Epithelial cell of prostate (primary cell): ENCODE data around the gene LPP.

Experiments used
- DNase-seq: peaks from one replicate; pipeline ENCODE4 v3.0.0-alpha.2; 2011; ENCODE audit warnings: low read depth, low spot score
- H3K27ac ChIP-seq: fragments of 450-650 bp; 2 replicates; pipeline ENCODE4 v1.5.1; 2017; ENCODE audit warnings: mild to moderate bottlenecking

LPP gene

DNA sequence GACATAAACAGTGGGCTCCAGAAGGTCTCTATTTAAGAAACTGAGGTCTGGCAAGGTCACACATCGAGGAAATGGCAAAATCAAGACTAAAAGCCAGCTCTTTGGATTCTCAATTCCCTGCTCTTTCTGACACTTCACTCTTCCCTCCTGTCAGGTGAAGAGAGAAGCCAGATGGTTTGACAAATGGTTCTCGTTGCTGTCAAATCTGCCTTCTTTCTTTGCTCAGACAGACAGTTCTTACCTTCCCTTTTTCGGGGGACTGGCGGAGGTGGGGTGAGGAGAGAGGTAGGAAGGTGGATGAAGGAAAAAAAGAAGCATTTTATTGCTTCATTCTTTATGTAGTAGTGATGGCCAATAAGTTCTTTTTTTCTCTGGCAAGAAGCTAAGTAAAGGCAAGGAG, 133.4 kb downstream of the LPP start:
- no peak overlapping the region for H3K27ac ChIP-seq
- DNase-seq: no peak

DNA sequence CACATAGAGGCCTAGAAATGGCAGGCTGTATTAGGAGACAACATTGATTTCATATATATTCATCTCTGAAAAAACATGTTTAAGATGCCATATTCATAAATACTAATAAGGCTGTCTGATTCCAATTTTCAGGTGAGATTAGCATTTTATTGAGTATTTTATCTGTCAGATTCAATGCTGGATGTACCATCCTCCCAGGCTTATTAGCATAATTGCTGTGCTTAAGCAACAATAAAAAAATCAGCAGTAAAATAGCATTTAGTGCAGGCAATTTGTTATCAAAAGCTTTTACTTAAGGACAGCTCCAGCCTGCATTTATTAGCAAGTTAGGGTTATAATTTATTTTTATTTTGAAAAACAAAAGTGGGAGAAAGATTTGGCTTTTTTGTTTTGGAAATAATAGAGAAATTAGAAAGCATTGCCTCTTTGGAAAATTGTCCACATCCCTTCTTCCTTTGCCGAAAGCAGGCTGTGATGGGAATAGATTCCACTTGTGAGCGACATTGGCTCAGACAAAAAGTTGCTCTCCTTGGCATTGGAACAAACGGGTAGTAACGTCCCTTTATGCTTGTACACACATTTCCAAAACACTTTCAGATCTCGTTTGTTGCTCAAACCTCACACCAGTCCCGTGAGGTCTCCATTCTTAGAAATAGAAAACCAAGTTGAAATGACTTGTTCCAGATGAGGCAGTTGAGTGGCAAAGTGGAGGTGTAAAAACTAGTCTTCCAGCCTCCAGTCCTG, 134.0 kb downstream of the LPP start:
- no peak for DNase-seq
- H3K27ac ChIP-seq: no peak overlapping the region

DNA sequence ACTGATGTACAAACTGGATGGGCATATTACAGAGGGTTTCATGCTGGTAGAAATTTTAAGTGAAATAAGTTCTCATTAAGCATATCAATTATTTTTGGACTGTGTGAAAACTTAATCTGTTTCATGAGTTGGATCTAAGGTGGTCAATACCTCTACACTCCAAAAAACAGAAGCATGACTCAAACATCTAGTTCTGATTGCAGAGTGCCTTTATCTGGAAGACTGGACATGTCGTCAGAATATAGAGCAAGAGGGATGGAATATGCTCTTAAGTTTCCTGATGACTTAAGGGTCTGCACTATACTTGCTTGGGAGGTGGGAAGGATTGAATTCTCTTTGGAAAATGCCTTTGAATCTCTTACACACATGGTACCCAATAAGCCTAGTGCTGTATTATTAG, 138.3 kb downstream of the LPP start:
- H3K27ac ChIP-seq: no peak overlapping the region
- no peak for DNase-seq

DNA sequence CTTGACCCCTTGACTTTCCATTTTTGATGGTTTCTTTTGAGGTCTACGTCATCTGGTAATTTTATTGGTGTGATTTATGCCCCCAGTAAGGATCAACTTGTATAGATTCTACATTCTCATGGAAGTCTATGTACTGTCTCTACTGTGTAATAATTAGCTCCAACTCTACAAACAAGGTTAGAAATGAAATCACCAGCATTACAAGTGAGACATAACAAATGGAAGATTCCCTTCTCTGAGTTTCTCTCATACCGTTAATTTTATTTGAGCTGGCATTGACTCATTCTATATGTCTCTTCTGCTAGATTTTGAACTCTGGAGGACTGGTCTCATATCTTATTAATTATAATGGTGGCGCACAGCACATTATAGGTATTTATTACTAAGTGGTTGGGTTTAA, 138.9 kb downstream of the LPP start:
- no peak overlapping the region for H3K27ac ChIP-seq
- no peak for DNase-seq

DNA sequence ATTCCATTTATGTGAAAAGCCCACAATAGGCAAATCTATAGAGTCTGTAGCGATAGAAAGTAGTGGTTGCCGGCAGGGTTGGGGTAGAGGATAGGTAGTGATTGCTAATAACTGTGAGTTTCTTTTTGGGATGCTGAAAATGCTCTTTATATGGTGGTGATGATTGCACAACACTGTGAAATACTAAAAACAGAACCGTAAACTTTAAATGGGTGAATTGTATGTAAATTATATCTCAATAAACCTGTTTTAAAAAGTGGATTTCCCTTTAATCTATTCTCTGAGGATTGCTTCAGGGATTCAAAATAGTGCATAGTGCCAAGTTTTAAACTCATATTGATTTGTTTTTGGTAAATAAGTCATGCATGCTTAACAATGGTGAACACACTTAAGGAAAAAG, 140.2 kb downstream of the LPP start:
- no peak for DNase-seq
- H3K27ac ChIP-seq: peak overlapping the region; percentile 77

DNA sequence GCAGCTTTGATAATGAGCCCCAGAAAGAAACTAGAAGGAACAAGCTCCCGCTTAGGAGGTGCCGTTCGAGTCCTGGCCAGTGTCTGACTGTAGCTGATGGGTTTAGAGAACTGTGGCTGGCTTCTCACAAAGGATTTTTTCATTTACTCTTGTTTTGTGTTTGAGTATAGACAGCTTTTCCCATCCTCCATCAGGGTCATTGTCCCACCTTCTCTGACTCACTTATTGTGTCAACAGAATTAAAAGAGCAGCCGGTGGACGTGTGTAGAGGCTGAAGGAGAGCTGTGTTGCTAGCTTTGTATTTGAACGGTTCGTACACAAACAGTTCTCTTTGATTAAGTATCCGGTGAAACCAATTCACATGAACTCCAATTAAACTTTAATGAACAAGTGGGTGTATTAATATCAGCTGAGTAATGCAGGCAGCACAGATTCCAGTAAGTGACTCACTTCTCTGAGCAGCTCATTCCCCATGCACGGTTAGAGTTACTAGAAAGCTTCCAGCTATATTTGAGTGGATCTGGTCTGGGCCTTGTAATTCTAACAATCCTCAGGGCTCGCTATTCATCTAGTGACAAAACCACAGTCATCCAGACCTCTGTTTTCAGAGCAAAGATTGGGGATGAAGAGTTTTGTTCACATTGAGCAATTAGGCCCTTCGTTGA, 141.0 kb downstream of the LPP start:
- H3K27ac ChIP-seq: peak overlapping the region; percentile 77
- DNase-seq: peak; percentile 80

DNA sequence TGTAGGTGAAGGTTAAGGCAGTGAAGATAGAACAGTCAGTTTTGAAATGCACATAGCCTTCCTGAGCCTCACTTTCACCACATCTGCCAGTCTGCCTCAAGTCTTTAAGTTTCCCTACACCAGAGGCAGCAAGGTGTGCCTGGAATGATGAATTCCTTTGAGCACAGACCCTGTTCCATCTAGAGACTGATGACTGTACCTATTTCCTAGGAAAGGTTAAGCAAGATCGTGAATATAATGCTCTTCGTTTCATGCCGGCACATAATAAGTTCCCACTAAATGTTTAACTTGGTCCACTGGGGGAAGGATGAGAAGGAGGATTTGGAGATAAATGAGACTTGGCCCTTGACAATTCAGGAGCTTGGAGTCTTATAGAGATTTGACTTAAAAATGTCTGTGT, 141.9 kb downstream of the LPP start:
- peak overlapping the region; percentile 77 for H3K27ac ChIP-seq
- no peak for DNase-seq

DNA sequence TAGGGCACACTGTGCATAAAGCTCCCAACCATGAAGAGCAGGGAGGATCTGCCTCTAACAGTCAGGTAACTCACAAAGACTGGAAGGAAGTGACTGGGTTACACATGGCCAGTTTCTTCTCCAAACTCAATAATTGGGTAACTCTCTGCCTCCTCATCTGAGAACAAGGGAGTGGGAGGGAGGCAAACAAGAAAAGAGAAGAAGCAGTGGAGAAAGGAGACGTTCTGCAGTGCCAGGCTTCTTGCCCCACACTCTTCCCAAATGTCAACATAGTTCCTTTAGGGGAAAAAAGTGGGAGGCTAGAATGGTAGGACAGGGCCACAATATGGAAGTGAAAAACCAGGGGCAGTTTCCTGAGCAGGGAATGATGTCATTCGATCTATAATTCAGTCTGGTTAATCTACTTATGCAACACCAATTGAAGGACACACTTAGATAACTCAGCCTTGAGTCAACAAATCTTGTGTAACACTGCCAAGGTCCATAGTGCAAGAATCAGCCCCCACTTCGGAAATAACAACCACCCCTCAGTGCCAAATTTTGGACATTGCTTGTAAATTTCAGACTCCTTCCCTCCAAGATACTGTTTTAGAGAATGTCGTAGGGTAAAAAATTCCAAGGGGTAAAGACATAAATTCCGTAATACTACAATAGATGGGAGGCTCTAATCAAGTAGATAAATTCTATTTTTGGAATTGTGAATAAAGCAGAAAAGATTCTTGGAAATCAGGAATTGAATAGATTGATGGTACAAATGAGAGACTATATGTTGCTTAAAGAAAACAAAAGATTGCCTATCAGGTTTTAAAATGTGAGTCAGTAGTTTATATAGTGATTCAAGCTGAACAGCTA, 143.0 kb downstream of the LPP start:
- no peak for DNase-seq
- peak overlapping the region; percentile 77 for H3K27ac ChIP-seq

DNA sequence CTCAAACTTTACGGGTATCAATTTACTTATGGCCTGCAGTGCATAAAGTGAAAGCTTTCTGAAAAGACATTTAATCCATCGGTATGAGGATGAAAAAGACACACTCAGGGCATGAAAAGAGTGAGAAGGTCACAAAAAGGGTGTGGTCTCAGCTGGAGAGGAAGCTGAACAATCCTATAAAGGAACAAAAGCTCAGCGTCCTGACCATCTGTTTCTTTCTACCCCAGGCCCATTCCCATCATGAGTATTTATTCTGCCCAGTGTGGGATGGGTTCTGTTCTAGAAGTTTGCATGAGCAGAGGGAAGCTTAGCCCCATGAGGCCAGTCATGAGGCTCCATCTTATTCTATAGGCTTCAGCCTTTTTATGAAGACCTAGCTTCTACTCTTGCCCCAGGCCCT, 144.6 kb downstream of the LPP start:
- no peak for DNase-seq
- no peak overlapping the region for H3K27ac ChIP-seq

DNA sequence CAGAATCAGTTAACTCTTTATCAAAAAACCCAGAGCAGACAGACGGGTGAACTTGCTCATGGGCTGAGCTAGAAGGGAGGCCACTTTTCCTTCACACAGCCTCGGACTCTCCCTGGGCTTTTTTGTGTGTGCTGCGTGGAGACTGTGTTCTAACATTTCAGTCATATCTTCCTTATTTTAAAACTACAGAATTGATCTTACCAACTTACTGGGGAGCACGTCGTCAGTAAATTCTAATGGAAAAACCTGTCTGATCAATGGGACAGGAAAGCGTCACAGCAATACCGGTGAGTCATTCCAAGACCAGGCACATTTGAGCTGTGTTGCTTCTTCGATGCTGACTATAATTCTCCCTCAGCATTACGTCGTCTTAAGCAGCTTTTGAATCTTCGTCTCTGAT, 145.1 kb downstream of the LPP start:
- no peak for DNase-seq
- no peak overlapping the region for H3K27ac ChIP-seq

DNA sequence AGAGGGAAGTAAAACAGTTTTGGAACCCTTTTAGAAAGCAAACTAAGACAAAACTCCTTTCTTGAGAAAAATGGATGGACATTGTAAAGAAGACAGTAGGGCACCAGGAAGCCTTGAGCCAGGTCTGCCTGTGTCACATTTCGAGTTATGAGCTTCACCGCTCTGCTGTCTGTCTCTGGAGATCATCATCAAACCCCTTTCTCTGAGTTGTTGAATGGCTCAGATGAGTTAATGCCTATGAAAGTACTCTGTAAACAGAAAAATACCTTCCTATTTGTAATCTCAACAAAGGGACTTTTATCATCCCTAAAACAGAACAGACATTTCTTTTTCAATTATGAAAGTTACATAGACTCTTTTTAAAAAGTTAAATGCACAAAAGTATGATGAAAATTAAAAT, 145.8 kb downstream of the LPP start:
- DNase-seq: no peak
- no peak overlapping the region for H3K27ac ChIP-seq

DNA sequence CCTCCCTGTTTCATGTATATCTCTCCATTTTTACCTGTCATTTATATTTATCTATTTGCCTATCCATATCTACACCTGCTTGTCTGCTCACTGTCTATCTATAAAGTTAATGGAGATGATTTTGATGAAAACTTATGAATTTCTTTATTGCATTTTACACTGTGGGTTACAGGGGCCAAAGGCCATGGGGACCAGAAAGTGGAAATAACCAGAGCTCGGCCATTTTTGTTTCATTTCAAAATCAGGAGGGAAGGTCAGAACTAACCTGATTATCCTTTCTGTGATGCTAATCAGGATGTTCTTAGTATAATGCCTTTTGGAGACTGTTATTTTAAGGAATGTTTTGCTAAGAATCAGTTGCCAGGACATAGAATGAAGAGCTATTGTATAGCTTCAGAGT, 147.2 kb downstream of the LPP start:
- DNase-seq: no peak
- H3K27ac ChIP-seq: no peak overlapping the region

DNA sequence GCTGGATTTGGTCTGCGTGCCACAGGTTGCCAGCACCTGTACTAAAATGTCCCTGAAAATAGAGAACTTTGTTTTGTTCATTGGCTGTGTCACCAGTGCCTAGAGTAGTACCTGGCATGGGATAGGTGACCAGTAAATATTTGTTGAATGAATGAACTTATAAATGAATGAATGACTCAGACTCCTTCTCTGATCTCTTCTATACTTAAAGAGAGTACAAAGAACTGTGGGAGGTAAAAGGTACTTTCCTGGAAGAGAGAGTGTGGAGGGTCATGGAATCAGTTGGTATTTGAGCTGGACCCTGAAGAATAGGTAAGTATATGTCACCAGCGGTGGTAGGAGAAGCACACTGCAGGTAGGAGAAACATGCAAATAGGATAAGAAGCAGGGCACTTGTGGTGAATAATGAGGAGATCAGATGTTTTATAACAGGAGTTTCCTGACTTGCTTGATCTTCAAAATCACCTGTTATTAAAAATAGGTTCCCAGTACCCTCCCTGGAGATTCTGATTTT, 149.4 kb downstream of the LPP start:
- DNase-seq: no peak
- H3K27ac ChIP-seq: no peak overlapping the region

DNA sequence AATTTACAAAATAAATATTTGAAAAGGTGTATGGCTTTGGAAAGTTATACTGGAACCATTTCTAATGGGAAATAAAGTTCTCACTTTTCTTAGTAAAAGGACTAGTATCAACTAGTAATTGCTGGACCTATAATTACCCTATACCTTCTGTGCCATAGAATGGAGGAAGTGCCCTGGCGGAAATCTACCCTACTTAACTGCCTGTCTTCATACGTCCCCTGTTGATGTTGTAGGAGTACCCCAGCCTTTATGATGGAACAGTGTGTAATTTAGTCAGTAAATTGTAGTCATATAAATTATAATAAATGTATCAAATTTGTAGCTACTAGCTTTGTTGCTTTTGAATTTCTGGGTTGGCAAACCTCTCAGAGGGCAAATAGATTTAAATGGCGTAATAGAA, 149.9 kb downstream of the LPP start:
- no peak for DNase-seq
- H3K27ac ChIP-seq: no peak overlapping the region

DNA sequence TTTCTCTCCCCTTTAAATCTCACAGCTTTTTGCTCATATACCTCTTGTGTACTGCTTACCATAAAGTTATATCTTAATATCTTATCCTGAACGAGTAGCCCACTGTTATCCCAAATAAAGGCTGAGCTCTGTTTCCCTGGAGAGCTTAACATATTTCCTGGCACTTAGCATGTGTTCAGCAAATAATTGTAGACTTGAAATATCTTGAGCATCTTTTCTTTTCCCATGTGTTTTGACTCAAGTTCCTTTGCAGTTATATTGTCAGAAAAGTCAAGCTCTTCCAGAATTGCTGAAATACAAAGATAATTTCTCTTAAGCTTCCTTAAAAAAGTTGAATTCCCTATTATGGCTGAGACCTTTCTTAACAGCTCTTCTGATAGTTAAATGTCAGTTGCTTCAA, 150.5 kb downstream of the LPP start:
- no peak for DNase-seq
- H3K27ac ChIP-seq: no peak overlapping the region

DNA sequence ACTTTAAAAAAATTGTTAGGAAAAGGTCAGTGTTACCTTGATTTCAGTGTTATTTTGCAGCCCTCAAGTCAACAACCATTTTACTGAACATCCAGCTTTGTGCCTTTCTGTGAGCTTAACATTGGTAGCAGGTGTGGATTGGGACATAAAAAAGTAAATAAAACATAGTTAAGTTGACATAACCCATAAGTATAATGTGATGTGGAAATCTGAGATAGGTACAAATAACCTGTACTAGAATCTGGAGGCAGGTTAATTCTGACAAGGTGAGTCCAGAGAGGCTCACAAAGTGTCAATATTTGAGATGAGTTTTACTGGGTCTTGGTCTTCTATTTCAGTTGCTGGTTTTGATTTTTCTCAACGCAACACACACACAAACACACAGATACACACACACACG, 151.3 kb downstream of the LPP start:
- DNase-seq: no peak
- no peak overlapping the region for H3K27ac ChIP-seq

DNA sequence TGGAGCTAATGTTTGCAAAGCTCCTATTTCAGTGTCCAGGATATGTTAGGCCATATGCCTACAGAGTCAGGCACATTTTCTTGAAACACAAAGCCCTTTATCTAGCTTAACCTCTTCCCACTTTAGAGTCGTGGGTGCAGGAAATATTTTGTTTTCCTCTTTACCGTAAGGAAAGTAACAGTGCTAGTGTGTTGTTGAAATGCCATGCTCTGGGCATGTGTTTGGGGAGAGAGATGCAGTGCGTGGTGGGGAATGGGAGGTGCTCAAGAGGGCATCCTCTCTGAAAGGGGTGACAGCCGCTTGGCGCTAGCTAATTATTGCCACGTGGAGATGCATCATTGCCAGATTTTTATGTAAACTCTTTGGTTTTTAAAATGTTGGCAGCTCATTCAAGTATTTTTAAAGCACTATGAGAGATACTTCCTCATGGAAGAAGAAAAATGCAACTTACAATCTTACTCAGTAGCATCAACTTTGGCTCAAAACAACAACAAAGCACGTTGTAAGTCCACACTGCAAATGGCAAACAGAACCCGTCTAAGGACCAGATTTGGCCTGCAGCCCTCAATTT, 152.6 kb downstream of the LPP start:
- no peak overlapping the region for H3K27ac ChIP-seq
- no peak for DNase-seq

DNA sequence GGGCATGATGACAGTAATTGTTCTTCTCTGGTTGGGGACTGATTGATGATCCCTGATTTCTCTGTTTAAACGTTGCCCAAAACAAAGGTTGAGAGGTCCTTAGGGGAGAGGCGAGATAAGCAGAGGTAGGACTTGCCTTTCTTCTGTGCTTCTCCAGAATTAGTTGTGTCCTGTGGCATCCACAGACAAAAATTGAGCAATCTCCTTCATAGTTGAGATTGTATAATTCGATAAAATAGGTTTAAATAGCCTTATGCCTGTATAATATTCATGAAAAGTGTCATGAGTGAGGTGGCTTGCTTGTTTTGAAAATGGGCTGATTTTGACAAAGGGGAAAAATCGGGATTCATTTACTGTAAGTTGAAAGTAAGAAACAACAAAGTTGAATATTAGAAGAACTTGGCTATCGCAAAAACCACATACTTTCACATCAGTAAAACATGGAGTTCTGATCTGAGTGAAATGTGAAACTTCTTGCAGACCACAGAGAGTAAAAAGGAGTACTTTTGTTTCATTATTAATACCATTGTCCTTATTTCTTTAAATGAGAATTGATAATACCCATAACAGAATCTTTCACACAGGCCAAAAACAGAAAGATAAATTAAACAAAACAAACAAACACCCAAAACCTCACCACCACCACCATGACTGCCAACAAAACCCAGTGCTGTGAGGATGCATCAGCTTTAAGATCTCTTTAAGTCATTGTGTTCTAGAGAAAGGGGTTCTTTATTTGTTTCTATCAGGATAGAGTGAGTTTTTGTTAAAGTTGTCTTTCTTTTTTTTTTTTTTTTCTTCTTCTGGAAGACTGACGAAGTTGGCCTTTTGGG, 155.7 kb downstream of the LPP start:
- H3K27ac ChIP-seq: no peak overlapping the region
- DNase-seq: no peak

DNA sequence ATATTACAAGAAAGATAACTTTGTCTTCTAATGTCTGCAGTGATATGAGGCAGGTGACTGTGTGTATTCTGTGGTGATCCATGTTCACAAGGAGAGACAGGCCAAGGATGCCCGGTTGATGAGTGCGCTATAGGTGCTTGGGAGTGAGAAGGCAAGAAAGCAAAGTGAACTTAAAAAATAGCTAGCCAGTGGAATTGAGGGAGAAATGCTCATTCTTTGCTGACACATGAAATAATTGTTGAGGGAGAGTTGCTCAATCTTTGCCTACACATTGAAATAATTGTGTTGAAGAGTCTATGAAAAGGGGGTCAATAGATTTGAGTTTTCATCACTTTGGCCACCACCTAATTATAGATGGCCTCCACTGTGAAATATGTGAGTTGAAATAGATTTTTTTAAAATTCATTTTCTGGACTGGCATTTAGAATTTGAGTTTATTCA, 156.3 kb downstream of the LPP start:
- no peak overlapping the region for H3K27ac ChIP-seq
- DNase-seq: no peak

DNA sequence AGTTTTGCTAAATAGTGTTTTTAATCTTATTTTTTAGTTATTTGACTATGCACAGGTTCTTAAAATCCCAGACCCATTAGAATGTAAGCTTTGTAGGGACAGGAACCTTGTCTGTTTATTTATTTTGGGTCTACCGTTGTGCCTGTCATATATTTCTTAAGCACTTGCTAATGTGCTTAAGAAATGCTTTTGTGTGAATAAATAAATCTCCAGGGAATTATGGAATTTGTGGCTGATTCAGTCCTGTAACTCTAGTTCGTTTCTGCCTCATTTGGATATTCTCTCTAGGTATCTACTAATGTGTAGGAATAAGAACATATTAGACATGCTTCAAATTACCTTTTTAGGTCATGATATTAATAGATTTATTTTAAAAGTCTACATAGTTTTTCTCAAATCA, 161.6 kb downstream of the LPP start:
- no peak overlapping the region for H3K27ac ChIP-seq
- DNase-seq: no peak
